Stimulated activated memory B cell treated with anti-CD40 and anti-IgM and Interleukin-4, amounts not matched to agents 10 μg/mL and 1 μg/mL and 100 μg/mL, for 72 hours (primary cell): ENCODE data around the gene CDK18.

ENCODE experiments used
- ATAC-seq: fragments of 150-1000 bp; cut with Tn5 transposase; 2 replicates; pipeline ENCODE4 v1.10.0; 2021
- H3K27ac Mint-ChIP-seq: one replicate; pipeline ENCODE4 v1.8.0; 2022; ENCODE audit warnings: mild to moderate bottlenecking, mixed read lengths
- H3K27me3 Mint-ChIP-seq: one replicate; pipeline ENCODE4 v1.8.0; 2022; ENCODE audit warnings: mixed read lengths
- H3K36me3 Mint-ChIP-seq: one replicate; pipeline ENCODE4 v1.8.0; 2022; ENCODE audit warnings: mixed read lengths
- H3K4me1 Mint-ChIP-seq: one replicate; pipeline ENCODE4 v1.8.0; 2022; ENCODE audit warnings: mixed read lengths
- H3K4me3 Mint-ChIP-seq: one replicate; pipeline ENCODE4 v1.8.0; 2022; ENCODE audit warnings: mild to moderate bottlenecking, moderate library complexity, mixed read lengths
- H3K9me3 Mint-ChIP-seq: one replicate; pipeline ENCODE4 v1.8.0; 2022; ENCODE audit warnings: mixed read lengths

Gene CDK18

DNA sequence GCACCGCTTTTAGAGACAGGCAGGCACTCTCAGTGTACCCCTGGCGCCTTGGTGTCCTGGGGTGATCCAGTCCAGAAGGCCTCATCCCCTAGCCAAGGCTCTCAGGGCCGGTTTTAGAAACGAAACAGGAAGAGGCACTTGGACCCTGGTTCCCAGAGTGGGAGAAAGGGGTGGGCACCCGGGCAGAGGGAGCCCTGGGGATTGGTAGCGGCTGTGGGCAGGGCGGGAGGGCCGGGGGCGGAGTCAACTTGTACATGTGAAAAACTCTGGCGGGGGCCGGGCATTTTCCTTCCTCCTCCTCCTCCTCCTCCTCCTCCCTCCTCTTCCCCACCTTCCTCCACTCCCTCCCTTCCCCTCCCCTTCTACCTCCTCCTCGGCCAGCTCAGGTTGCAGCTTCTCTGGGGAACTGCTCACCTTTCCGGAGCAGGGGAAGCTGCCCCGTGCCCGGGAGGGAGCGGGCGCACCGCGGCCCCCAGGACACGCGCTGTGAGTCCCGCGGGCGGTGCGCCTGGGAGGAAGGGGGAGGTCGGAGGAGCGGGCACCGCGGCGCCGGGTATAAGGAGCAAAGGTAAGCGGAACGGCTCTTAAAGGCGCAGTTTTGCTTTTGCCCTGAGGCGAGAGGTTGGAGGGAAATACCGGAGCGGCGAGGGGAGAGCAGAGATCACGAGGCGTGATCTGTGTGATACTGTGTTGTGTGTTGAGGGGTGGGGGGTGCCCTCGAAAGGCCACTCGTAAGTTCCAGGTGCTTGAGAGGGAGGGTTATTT lies at the start of gene CDK18:
Gene CDK18, plus strand, starts transcription at position 359 of the 765 bp plus-strand sequence. CDS start 18,499 bp downstream, outside the sequence.
- peak; percentile 63 for ATAC-seq
- peaks cover 18% of the 10 kb centered on the region for H3K27me3 Mint-ChIP-seq
- peak within 1 kb of the TSS; percentile 78 for H3K4me3 Mint-ChIP-seq
- no peaks in the 10 kb centered on the region for H3K36me3 Mint-ChIP-seq
- H3K27ac Mint-ChIP-seq: peak within 1 kb of the TSS; percentile 63
- no peaks in the 10 kb centered on the region for H3K9me3 Mint-ChIP-seq
- H3K4me1 Mint-ChIP-seq: peaks cover 9% of the 10 kb centered on the region

DNA sequence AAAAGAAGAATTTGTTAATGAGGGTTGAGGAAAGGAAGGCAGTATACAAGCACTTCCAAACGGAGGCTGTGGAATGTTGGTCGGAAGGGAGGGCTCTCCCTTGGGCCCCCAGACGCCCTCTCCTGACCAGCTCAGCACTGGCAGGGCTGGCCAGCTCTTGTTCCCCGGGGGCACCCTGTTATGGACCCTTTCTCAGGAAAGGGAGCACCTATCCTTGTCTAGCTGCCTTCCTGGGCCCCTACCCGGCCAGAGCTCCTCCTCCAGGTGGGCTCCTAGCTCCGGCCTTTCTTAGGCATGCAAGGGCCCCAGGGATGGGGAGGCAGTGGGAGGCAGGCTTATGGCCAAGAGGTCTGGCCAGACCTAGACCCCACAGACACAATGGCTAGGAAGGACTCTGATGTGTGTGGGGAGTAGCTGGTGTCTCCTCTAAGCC lies 49.5 kb upstream of the CDK18 start:
- no peaks in the 10 kb centered on the region for H3K9me3 Mint-ChIP-seq
- H3K36me3 Mint-ChIP-seq: no peaks in the 10 kb centered on the region
- no peak overlapping the region for H3K4me3 Mint-ChIP-seq
- H3K27ac Mint-ChIP-seq: no peak overlapping the region
- no peak for ATAC-seq
- peaks cover 95% of the 10 kb centered on the region for H3K27me3 Mint-ChIP-seq
- H3K4me1 Mint-ChIP-seq: peaks cover 12% of the 10 kb centered on the region

DNA sequence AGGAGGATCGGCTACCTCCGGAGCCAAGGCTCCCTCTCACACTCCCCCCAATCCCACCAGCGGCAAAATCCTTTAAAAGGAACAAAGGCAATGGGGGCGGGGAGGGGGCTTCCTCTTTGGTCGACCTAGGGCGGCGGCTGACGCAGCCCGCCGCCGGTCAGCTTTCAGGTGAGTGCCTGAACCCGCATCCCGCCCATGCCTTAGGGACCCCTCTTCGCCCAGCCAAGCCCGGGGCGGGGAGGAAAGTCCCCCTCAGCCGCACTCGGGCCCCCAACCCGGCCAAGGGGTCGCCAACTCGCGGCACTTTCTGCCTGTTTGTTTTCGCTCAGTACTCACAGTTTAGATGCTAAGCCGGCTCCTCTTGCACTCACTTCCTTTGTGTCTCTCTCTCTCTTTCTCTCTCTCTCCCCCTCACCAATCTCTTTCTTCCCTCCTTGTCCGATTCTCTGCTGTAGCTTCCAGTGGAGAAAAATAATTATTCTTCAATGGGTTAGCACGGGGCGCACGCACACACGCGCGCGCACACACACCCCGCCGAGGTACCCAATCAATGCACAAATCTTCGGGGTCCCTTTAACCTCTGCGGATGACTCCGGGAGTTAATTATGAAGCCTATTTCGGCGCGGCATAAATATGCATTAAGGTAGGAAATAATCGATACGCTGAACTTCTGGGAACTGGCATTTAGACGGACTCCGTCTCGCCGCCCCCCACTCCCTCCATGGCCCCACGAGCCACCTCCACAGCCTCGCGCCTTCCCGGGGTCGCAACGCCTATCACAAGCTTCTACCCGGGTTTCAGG lies 48.7 kb upstream of the CDK18 start, which contains the start of gene BLACAT1:
Gene BLACAT1, minus strand, starts transcription at position 465 of the 802 bp plus-strand sequence.
- H3K27ac Mint-ChIP-seq: no peak within 1 kb of the TSS
- peak within 1 kb of the TSS; percentile 74 for H3K4me3 Mint-ChIP-seq
- ATAC-seq: no peak

DNA sequence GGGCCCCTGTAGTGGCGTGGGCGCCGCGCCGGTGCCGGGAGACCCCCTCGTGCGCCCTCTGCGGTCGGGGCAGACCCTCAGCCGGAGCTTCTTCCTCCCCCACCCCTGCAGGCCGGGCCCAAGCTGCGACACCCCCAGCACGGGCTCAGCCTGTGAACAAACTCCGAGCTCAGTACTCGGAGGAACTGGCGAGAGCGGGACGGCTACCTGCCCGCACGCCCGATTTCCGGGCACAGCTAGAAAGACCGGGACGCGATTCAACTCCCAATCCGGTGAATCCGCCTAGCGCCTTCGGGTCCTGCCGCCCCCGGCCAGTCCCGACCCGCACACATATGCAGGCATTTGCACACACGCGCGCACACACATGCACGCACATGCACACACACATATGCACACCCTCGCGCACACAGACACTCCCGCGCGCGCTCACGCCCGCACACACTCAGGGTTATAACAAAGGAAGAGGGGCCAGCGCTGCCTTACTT lies 48.0 kb upstream of the CDK18 start:
- H3K27me3 Mint-ChIP-seq: peaks cover 88% of the 10 kb centered on the region
- no peak for ATAC-seq
- H3K4me1 Mint-ChIP-seq: peaks cover 12% of the 10 kb centered on the region
- H3K36me3 Mint-ChIP-seq: no peaks in the 10 kb centered on the region
- H3K27ac Mint-ChIP-seq: no peak overlapping the region
- peak overlapping the region; percentile 74 for H3K4me3 Mint-ChIP-seq
- H3K9me3 Mint-ChIP-seq: no peaks in the 10 kb centered on the region

More for the DNA sequence above, 48.7 kb upstream of the CDK18 start, which contains the start of gene BLACAT1:
- peaks cover 12% of the 10 kb centered on the region for H3K4me1 Mint-ChIP-seq
- no peaks in the 10 kb centered on the region for H3K9me3 Mint-ChIP-seq
- H3K36me3 Mint-ChIP-seq: no peaks in the 10 kb centered on the region
- H3K27me3 Mint-ChIP-seq: peaks cover 95% of the 10 kb centered on the region

DNA sequence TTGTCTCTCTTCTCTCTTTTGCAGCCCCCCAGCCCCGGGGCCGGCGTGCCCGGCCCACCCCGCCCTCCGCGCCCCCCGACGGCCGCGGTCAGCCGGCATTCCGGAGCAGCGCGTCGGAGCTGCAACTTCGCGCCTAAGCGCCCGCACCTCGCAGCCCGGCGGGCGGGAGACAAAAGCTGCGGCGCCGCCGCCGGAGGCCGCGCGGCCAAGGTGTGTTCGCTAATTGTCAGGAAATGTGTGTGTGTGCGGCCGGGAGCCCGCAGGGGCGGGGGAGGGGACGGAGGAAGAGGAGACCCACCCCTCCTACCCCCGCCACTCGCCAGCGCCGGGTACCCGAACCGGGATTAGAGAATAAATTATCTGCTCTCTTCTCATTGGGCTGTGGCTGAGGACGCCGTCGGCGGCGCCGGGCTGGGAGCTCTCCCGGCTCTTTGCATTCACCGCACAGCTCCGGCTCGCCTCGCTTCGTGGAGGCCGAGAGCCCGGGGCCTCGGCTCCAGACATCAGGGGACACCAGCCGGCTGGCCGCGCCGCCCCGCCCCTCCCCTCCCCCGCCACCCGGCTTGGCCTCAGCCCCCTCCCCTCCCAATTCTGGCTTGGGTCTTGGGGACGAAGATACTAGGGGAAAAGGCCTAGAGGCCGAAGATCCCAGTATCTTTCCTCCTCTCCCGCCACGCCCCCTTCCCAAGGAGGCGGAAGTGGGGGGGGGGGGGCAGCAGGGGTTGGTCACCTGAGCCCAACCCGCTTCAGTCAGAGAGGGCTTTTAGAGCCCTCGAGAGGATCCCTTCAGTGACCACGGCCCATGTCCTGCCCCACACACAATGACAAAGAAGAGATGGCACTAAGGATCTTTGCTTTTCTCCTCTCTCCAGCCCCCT lies 47.4 kb upstream of the CDK18 start:
- ATAC-seq: no peak
- Mint-ChIP-seq H3K36me3 (no peaks in the 10 kb centered on the region), H3K4me3 (peak overlapping the region; percentile 74), H3K9me3 (no peaks in the 10 kb centered on the region), H3K27ac (no peak overlapping the region), H3K4me1 (peaks cover 12% of the 10 kb centered on the region), H3K27me3 (peaks cover 81% of the 10 kb centered on the region)

DNA sequence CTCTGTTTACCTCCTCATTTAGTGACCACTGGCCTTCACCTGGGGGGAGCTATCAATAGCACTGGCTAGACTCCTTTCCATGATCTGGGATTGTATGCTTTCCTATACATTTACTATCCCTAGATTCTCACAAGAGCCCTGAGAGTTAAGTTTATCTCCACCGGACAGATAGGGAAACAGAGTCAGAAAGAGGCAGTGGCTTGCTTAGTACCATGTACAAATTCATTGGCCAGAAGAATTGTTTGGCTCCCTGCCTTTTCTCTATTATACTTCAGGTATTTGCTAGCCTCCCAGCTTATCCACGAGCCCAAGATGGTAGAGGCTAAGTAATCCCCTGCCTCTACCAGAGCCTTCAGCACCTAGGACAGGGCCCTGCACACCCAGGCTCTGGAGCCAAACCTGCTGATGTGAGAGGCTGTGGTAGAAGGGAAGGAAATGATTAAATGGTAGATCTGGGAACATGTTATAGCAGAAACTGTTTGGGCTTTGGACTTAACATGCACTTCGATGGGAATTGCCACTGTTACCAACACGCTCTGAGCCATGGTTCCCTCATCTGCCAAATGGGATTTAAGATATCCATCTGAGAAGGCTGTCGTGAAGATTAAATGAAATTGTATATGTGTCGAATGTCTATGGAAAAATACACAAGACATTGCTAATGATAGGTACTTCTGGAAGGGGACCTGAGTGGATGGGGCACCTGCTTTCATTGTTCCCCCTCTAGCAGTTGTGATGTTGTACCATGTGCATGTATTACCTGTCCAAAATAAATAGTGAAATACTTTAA lies 45.5 kb upstream of the CDK18 start:
- H3K4me3 Mint-ChIP-seq: no peak overlapping the region
- ATAC-seq: no peak
- no peaks in the 10 kb centered on the region for H3K36me3 Mint-ChIP-seq
- peaks cover 63% of the 10 kb centered on the region for H3K27me3 Mint-ChIP-seq
- no peak overlapping the region for H3K27ac Mint-ChIP-seq
- H3K4me1 Mint-ChIP-seq: peaks cover 12% of the 10 kb centered on the region
- H3K9me3 Mint-ChIP-seq: no peaks in the 10 kb centered on the region

DNA sequence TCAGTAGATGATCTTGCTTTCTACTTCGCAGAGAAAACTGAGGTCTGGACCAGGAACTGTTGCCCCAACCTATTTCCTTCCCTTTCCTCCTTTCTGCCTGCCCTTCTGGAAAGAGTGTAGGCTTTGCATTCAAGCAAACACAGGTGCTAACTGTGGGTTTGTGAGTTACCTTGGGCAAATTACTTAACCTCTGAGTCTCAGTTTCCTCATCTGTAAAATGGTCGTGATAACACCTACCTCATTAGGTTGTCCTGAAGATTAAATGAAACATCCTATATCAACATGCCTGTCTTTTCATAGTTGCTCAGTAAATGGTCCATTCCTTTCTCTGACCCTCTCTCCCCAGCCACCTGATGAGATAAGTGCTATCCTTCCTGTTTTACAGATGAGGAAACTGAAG lies 39.1 kb upstream of the CDK18 start:
- Mint-ChIP-seq H3K4me1 (no peaks in the 10 kb centered on the region), H3K36me3 (no peaks in the 10 kb centered on the region), H3K27me3 (peaks cover 33% of the 10 kb centered on the region), H3K27ac (no peak overlapping the region), H3K4me3 (no peak overlapping the region), H3K9me3 (no peaks in the 10 kb centered on the region)
- no peak for ATAC-seq

DNA sequence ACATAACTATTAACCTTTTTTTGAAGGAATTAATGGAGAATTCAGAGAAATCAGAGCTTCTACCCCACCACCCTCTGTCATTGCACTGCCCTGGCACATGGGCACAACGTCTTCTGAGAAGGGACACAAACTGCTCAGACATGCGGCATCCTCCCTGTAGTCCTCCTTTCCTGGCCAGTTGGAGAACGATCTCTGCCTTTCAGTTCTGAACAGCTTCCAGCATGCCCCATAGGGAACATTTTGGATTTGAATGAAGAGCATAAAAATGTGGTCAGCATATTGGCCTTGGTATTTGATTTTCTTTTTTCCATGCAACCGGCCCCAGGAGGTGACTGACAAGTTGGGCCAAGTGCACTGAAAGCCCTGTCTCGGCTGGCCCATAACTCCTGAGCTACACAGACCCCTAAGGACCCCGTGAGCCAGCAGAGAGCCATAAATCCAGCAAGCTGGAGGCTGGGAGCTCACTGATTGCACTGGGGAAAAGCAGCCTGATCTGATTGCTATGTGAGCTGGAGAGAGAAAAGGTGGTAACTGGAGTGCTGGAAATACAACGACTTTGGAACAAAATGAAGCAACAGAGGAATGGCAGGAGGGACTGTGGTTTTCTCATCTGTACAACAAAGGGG lies 37.8 kb upstream of the CDK18 start:
- Mint-ChIP-seq H3K9me3 (no peaks in the 10 kb centered on the region), H3K36me3 (no peaks in the 10 kb centered on the region), H3K27ac (no peak overlapping the region), H3K27me3 (peaks cover 36% of the 10 kb centered on the region), H3K4me3 (no peak overlapping the region), H3K4me1 (no peaks in the 10 kb centered on the region)
- ATAC-seq: no peak

DNA sequence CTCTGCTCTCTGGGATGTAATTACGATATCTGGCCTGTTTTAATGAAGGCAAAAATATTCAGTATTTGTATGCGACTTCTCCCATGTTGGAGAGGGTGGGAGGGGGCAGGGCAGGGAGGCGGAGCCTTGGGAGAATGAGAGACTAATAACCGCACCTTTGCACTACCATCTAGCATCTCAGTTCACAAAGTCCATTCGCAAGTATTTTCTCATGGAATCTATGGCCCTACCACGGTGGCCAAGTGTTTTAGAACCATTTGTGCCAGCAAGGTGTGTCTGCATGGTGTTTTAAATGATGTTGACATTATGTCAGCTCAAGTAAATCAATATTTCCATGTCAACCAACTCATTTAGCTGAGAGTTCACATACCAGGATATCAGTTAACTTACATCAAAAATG lies 34.3 kb upstream of the CDK18 start:
- Mint-ChIP-seq H3K27ac (no peak overlapping the region), H3K4me3 (no peak overlapping the region), H3K9me3 (peaks cover 11% of the 10 kb centered on the region), H3K36me3 (peaks cover 7% of the 10 kb centered on the region), H3K4me1 (peaks cover 10% of the 10 kb centered on the region), H3K27me3 (peaks cover 69% of the 10 kb centered on the region)
- no peak for ATAC-seq

DNA sequence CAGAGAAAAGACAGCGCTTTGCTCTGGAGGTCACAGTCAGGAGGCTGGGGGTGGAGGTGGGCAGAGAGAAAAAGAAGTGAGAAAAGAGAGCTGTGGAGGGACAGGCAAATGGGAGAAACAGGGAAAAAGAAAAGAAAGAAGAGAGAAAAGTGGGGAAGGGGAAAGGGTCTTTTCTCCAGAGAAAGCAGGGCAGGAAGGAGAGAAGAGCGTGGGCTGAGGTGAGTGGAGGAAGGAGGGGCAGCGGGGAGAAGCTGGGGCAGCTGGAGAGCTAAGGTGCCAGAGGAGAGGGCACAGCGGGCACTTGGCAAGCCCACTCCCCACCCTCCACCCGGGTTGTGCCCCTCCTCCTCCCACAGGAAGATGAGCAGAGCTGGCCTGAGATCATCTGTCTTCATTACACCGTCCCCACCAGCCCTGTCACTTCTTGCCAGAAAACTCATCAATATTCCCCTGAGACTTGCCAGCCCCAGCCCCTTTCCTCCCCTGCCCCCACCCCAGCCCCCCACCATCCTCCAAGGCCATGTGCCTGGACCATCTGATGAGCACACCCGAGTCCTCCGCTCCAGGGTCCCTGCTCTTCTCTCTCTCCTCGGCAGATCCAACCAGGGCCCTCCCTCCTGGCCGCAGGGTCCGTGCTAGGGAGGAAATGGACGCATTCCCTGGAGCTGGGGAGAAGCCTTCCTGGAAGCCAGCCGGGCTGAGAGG lies 31.6 kb upstream of the CDK18 start:
- peaks cover 54% of the 10 kb centered on the region for H3K27me3 Mint-ChIP-seq
- H3K36me3 Mint-ChIP-seq: peaks cover 7% of the 10 kb centered on the region
- H3K9me3 Mint-ChIP-seq: peaks cover 21% of the 10 kb centered on the region
- ATAC-seq: no peak
- H3K27ac Mint-ChIP-seq: no peak overlapping the region
- H3K4me1 Mint-ChIP-seq: peaks cover 10% of the 10 kb centered on the region
- no peak overlapping the region for H3K4me3 Mint-ChIP-seq

DNA sequence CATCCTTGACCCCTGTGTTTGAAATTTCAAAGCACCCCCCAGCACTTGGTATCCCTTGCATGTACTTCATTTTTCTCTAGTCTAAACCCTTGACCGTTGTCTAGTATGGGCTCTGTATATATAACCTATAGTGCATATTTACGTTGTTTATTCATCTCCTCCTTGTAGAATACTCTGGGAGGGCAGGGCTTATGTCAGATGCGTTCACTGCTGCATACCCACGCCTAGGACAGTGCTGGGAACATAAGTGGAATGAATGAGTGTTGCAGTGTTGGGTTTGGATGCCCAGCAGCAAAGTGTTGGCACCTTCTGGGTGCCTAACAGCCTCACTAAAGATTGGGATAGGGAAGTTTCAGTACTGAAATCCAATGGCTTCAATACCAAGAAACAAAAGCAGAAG lies 31.0 kb upstream of the CDK18 start:
- Mint-ChIP-seq H3K4me3 (no peak overlapping the region), H3K4me1 (peaks cover 10% of the 10 kb centered on the region), H3K27me3 (peaks cover 50% of the 10 kb centered on the region), H3K27ac (no peak overlapping the region), H3K9me3 (peaks cover 21% of the 10 kb centered on the region), H3K36me3 (peaks cover 7% of the 10 kb centered on the region)
- no peak for ATAC-seq

DNA sequence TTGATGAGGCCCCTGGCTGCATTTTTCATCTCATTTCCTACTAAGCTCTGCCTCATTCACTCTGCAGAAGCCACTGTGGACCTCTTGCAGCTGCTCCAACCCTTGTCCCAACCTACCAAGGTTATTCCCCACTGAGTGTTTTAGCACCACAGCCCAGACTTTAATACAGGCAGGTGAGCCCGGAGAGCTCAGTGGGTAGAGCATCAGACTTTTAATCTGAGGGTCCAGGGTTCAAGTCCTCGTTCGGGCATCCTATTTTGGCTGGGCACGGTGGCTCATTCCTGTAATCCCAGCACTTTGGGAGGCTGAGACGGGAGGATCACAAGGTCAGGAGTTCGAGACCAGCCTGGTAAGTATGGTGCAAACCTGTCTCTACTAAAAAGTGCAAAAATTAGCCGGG lies 30.5 kb upstream of the CDK18 start:
- Mint-ChIP-seq H3K27ac (no peak overlapping the region), H3K9me3 (peaks cover 21% of the 10 kb centered on the region), H3K27me3 (peaks cover 45% of the 10 kb centered on the region), H3K36me3 (peaks cover 7% of the 10 kb centered on the region), H3K4me3 (no peak overlapping the region), H3K4me1 (peaks cover 10% of the 10 kb centered on the region)
- ATAC-seq: no peak

DNA sequence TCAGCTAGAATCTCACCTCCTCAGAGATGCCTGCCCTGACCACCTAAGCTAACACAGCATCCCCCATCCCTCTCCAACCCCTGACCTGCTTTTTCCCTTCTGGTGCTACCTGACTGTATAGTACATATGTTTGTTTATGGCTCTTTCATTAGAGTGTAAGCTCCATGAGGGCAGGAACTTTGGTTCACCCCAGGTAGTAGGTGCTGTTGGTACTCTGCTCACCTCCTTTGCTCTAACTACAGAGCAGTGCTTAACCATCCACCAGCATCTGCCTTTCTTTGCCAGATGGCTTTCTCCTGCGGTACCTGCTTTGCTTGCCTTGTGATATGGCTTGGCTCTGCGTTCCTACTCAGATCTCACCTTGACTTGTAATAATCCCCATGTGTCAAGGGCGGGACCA lies 29.9 kb upstream of the CDK18 start:
- no peak overlapping the region for H3K27ac Mint-ChIP-seq

More for the DNA sequence above, 29.9 kb upstream of the CDK18 start:
- Mint-ChIP-seq H3K9me3 (peaks cover 21% of the 10 kb centered on the region), H3K36me3 (peaks cover 7% of the 10 kb centered on the region), H3K27me3 (peaks cover 39% of the 10 kb centered on the region), H3K4me3 (no peak overlapping the region), H3K4me1 (peaks cover 14% of the 10 kb centered on the region)
- ATAC-seq: no peak
